Measurements from ENCODE around the gene INTS14. TPM values are rescaled to one million over a fixed set of nuclear protein-coding genes. Genes with fewer than 3 reads are reported as not detected.

The INTS14 gene
- total RNA-seq, 4 donors from 2014 or later: 52.4 to 99.4 (median 62.9) TPM

DNA sequence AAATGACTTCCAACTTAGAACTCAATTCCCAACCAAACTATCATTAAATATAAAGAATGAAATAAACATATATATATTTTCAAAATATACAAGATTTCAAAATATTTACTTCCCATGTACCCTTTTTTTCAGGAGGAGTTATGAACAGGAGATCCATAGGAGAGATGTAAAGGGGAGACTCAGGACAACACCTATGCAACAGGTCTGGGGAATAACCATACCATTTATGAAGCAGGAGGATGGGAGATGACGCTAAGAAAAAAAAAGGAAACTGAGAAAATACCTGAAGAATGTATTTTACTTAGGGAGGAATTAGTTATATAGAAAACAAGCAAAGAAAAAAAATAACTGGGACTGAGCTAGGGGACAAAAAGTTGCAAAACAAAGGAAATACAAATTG, 23.8 kb downstream of the INTS14 start:
- Histone ChIP-seq H3K27me3 (no peaks in the 10 kb centered on the region), H3K4me1 (peaks cover 5 to 7% of the 10 kb centered on the region in 2 donors), H3K27ac (no peak overlapping the region), H3K36me3 (peaks cover 43 to 49% of the 10 kb centered on the region in 2 donors), H3K9me3 (no peaks in the 10 kb centered on the region), H3K4me3 (replicated peaks in 1 of 3) (no peak overlapping the region)
- TF ChIP-seq, protein P1, sequence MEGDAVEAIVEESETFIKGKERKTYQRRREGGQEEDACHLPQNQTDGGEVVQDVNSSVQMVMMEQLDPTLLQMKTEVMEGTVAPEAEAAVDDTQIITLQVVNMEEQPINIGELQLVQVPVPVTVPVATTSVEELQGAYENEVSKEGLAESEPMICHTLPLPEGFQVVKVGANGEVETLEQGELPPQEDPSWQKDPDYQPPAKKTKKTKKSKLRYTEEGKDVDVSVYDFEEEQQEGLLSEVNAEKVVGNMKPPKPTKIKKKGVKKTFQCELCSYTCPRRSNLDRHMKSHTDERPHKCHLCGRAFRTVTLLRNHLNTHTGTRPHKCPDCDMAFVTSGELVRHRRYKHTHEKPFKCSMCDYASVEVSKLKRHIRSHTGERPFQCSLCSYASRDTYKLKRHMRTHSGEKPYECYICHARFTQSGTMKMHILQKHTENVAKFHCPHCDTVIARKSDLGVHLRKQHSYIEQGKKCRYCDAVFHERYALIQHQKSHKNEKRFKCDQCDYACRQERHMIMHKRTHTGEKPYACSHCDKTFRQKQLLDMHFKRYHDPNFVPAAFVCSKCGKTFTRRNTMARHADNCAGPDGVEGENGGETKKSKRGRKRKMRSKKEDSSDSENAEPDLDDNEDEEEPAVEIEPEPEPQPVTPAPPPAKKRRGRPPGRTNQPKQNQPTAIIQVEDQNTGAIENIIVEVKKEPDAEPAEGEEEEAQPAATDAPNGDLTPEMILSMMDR (IDR thresholded peaks at IDR 0.05): no peak
- no peak for TF ChIP-seq POLR2A (IDR thresholded peaks at IDR 0.05)
- WGBS, 2 donors: 96 to 98% methylated on average over 1 of the region's 1 CpG
- DNase-seq: no peak
- intact Hi-C loops (cut with DNase I): loop anchor here (10.0 kb wide), 1 partner anchor 182 kb away; no protein-coding TSS in a partner anchor

DNA sequence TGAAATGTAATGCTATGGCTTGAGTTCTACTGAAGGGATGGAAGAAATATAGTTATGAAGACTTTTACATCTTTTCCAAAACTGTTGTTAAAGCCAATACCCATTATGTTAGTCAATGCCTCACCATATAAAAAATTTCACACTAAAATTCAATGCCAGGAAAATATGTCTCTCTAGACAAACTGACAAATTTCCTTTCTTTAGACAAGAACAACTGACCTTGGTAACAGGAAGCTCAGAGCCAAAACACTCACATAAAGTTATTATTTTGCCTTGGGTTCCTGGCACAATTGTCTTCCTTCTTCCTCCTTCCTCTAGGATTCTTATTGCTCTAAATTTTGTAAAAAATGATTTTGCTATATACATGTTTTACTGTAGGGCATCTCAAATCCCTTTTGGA, 26.7 kb downstream of the INTS14 start:
- no peak for DNase-seq
- Histone ChIP-seq H3K36me3 (peaks cover 23 to 28% of the 10 kb centered on the region in 2 donors), H3K9me3 (no peaks in the 10 kb centered on the region), H3K4me3 (replicated peaks in 1 of 3) (no peak overlapping the region), H3K27ac (peak overlapping the region in 1 of 3 donors; percentile 26), H3K27me3 (no peaks in the 10 kb centered on the region), H3K4me1 (peaks cover 10 to 22% of the 10 kb centered on the region in 2 donors)
- intact Hi-C loops (cut with DNase I): loop anchor here (10.0 kb wide), 1 partner anchor 179 kb away; no protein-coding TSS in a partner anchor
- TF ChIP-seq POLR2A (IDR thresholded peaks at IDR 0.05): no peak
- TF ChIP-seq, protein P1 (IDR thresholded peaks at IDR 0.05): no peak

DNA sequence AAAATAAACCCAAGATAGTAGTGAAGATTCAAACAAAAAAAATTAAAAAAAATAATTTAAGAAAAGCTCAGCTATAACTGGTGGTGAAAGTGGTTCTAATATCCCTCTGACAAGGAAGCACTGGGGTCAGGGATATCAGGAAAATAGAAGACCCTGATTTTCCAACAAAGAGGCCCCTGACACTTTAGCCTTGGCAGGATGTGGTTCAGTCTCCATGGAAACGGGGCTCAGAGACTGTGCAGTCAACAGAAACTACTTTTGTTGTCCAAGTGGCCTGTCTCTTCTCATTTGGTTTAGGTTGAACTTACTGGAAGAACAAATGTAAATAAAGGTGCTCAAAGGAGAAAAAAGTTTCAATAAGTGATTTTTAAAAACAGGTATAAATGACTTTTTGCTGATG, 27.2 kb downstream of the INTS14 start:
- intact Hi-C loops (cut with DNase I): loop anchor here (10.0 kb wide), 1 partner anchor 179 kb away; no protein-coding TSS in a partner anchor
- Histone ChIP-seq H3K36me3 (peaks cover 22 to 23% of the 10 kb centered on the region in 2 donors), H3K9me3 (no peaks in the 10 kb centered on the region), H3K27me3 (no peaks in the 10 kb centered on the region), H3K27ac (peak overlapping the region in 2 of 3 donors; percentile 26 to 40), H3K4me1 (peaks cover 12 to 28% of the 10 kb centered on the region in 2 donors), H3K4me3 (replicated peaks in 1 of 3) (no peak overlapping the region)
- no peak for DNase-seq
- WGBS, 2 donors: 28 to 41% methylated on average over 1 of the region's 1 CpG
- no peak for TF ChIP-seq POLR2A (IDR thresholded peaks at IDR 0.05)
- TF ChIP-seq, protein P1 (IDR thresholded peaks at IDR 0.05): no peak

DNA sequence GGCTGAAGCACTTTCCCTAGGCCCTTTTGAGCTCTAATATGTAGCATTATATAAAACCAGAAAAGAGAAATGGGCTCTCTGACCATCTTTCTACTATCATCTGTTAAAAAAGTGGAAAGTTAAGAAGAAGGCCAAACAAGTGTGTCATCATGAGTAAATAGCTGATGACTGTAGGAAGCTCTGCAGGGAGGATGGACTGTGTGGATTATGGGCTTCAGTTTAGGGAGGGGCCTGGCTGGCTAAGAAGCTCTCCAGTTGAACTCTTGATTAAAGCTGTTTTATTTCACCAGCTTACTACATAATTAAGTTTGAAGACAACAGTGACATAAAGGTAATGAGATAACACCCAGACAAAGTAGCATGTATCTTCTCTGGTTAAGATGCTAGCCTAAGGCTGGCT, 30.6 kb downstream of the INTS14 start:
- Histone ChIP-seq H3K27ac (peak overlapping the region in 2 of 3 donors; percentile 19 to 73), H3K36me3 (peaks cover 11 to 19% of the 10 kb centered on the region in 2 donors), H3K9me3 (no peaks in the 10 kb centered on the region), H3K27me3 (no peaks in the 10 kb centered on the region), H3K4me3 (replicated peaks in 1 of 3) (no peak overlapping the region), H3K4me1 (peaks cover 27 to 55% of the 10 kb centered on the region in 2 donors)
- intact Hi-C loops (cut with DNase I): loop anchor here (10.0 kb wide), 1 partner anchor 175 kb away; no protein-coding TSS in a partner anchor
- DNase-seq: no peak
- TF ChIP-seq, protein P1 (IDR thresholded peaks at IDR 0.05): no peak
- no peak for TF ChIP-seq POLR2A (IDR thresholded peaks at IDR 0.05)

DNA sequence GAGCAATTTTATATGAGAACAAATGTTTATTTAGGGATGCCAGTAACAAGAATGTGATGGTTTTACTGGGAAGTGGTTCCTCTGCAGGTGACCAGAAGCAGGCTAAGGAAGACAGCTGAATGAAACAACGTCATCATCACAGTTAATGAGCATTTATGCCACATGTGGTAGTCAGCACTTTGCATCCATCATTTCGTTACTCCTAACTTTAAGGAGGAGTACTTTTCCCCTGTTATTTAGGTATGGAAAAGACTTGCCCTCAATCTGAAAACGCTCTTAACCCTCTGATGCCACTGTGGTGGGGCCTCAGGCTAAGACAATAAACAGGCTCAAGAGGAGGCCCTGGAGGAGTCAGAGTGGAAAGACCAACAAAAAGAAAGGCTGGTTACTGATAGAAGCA, 31.2 kb downstream of the INTS14 start:
- H3K36me3 ChIP-seq: peaks cover 11 to 19% of the 10 kb centered on the region in 2 donors
- H3K4me1 ChIP-seq: peaks cover 30 to 60% of the 10 kb centered on the region in 2 donors
- DNase-seq: no peak
- no peak overlapping the region for H3K4me3 ChIP-seq (replicated peaks in 1 of 3)
- no peaks in the 10 kb centered on the region for H3K9me3 ChIP-seq
- no peak for TF ChIP-seq POLR2A (IDR thresholded peaks at IDR 0.05)
- TF ChIP-seq, protein P1 (IDR thresholded peaks at IDR 0.05): no peak
- intact Hi-C loops (cut with DNase I): loop anchor here (10.0 kb wide), 1 partner anchor 175 kb away; no protein-coding TSS in a partner anchor
- WGBS, 2 donors: 56 to 58% methylated on average over 3 of the region's 3 CpGs
- H3K27ac ChIP-seq: peak overlapping the region in 2 of 3 donors; percentile 19 to 73
- no peaks in the 10 kb centered on the region for H3K27me3 ChIP-seq

Measured in thyroid gland (tissue), 4 donors.